ENCODE data around the gene SLC44A2. TPM values are rescaled to one million over a fixed set of nuclear protein-coding genes. Genes with fewer than 3 reads are reported as not detected.

SLC44A2 gene
- total RNA-seq, 2 experiments from 2014 or later: 70.6 to 74.6 TPM

DNA sequence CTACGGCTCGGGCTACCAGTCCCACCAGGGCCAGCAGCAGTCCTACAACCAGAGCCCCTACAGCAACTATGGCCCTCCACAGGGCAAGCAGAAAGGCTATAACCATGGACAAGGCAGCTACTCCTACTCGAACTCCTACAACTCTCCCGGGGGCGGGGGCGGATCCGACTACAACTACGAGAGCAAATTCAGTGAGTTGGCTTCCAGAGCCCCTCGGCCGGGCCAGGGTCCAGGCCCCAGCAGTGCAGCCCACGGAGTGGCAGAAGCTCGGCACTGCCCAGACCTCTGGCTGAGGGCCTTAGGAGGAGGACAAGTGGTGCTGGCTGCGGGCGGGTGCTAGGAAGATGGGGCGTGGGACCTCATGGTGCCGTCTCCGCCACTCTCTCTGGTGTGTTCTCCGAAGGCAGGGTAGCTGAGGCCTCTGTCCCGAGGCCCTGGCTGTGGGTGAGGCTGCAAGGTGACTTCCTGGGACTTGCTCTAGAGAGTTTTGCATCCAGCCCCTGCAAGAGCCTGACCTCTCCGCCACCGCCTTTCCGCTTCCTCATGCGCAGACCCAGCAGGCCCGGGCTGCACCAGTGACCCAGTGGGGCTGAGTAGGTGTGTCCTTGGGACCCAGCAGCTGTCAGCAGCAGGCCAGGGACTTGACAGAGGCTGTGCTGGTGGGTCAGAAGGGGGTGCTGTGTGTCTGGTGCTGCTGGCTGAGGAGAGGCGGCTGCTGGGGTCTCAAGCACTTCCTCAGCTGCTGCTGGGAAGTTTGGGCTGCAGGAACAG lies 62.4 kb downstream of the SLC44A2 start:
- ChIA-PET POLR2A (interaction anchor here (1.3 kb wide), 1 partner anchor 26 kb away, joined by 7 read pairs; no protein-coding TSS in a partner anchor), CTCF (interaction anchor here (0.5 to 3.7 kb wide), 2 partner anchors 12 to 154 kb away, joined by 4 to 20 read pairs; no protein-coding TSS in a partner anchor)

DNA sequence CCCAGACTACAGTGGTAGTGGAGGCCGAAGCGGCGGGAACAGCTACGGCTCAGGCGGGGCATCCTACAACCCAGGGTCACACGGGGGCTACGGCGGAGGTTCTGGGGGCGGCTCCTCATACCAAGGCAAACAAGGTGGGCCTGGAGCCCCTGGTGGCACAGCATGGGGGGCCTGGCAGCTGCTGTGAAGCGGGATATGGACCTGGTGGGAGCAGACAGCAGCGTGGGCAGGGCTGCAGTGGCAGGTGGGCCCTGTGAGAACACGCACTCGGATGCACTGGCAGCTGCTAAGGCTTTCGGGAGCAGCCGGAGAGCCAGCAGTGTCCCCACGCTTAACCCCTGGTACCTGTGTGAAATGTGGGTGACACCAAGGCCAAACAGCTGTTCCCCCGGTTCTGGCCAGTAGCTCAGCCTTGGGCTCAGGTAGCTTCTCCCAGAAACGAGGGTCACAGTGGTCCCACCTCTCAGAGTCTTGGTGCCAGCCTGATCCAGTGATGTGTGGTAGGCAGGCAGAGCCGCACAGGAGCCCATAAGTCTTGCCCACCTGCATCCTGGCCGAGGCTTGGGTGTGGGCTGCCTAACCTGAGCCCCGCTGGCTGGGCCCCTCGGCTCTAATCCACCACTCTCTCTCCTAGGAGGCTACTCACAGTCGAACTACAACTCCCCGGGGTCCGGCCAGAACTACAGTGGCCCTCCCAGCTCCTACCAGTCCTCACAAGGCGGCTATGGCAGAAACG lies 63.4 kb downstream of the SLC44A2 start:
- ChIA-PET CTCF (interaction anchor here (0.5 to 3.7 kb wide), 4 partner anchors 11 to 157 kb away, joined by 3 to 20 read pairs (median 4); partner anchors contain the start of gene QTRT1), POLR2A (interaction anchor here (1.3 kb wide), 1 partner anchor 27 kb away, joined by 7 read pairs; no protein-coding TSS in a partner anchor)

GRCh38 chr19:10690341-10690781 lies 65.0 kb downstream of the SLC44A2 start:
- ChIA-PET POLR2A (interaction anchor here (0.6 kb wide), 1 partner anchor 121 kb away, joined by 3 read pairs; no protein-coding TSS in a partner anchor), CTCF (interaction anchor here (3.7 kb wide), 1 partner anchor 9 kb away, joined by 20 read pairs; no protein-coding TSS in a partner anchor)

DNA sequence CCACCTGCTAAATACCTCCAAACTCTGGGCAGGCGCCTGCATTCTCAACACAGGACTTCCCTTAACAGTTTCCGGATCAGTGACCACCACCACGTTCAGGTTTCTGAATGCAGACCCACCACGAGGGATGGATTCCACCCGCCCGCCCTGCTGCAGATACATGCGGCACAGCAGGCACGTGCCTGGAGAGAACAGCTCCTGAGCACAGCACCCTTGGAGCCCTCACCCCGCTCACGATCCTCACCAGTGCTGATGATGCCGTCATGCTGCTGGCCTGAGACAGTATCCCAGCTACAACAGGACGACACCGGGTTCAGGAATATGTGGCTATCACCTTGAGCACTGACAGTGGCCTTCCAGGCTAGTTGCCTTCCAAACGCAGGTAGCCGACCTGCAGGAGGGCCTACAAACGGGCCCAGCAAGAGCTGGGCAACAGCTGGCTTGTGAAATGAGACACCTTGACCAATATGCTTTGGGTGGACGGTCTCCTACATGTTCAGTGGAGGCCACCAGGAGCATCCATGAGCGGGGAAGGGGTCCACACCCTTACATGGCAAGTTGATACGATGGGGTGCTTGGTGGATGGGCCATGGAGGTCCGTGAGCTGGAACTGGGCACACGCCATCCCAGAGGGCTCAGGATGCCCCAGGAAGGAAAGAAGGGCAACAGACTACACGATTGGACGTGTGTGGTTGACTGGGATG lies 66.0 kb downstream of the SLC44A2 start:
- CTCF ChIA-PET: interaction anchor here (0.6 to 2.2 kb wide), 3 partner anchors 26 to 47 kb away, joined by 4 to 6 read pairs (median 4); partner anchors contain the start of gene DNM2
- POLR2A ChIA-PET: interaction anchor here (0.5 kb wide), 1 partner anchor 252 kb away, joined by 3 read pairs; no protein-coding TSS in a partner anchor

DNA sequence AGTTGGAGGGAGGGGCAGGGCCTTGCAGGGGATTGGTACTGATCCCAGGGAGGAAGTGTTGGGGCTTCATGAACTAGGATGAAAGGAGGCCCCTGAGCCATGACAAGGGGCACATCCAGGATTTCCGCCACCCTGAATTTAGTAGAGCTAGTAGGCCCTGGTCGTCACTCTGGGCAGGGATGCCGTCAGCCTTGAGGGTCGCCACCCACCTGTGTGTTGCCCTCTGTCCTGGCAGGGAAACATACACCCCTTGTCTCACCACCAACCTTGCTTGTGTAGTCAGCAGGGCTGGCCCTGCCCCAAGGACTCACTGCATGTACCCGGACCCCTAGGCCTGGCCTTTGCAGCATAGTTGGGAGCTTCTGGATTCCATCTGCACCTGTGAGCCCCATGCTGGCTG lies 66.5 kb downstream of the SLC44A2 start:
- ChIA-PET CTCF (interaction anchor here (0.6 to 2.2 kb wide), 5 partner anchors 20 to 124 kb away, joined by 3 to 6 read pairs (median 4); partner anchors contain the start of gene DNM2), POLR2A (no interaction called here)

DNA sequence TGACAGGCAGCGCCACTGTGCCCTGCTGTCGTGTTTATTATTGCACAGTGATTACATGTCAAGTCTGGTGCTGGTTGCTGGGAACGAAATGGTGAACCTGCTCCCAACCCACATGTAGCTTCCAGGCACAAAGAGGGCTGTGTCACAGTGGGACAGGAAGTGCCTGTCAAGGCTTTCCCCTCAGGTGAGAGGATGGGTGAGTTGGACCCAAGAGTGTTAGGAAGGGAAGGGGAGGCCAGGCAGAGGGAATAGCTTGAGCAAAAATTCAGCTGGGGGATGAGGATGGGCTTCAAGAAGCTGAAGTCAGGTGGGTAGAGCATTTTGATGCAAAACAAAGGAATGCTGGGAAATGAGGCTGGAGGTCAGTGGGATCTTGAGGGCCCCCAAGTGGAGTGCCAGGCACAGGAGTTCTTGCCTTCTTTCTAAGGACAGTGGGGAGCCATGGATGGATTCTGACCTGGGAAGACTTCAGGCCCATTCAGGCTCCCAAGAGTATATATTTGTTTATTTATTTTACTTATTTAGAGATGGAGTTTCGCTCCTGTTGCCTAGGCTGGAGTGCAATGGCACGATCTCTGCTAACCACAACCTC lies 67.4 kb downstream of the SLC44A2 start:
- ChIA-PET CTCF (interaction anchor here (0.7 to 2.2 kb wide), 4 partner anchors 20 to 125 kb away, joined by 3 to 6 read pairs (median 3); partner anchors contain the start of gene DNM2), POLR2A (interaction anchor here (0.6 to 1.1 kb wide), 4 partner anchors 9 to 106 kb away, joined by 3 to 5 read pairs (median 3); no protein-coding TSS in a partner anchor)

Other genes with a start within 250 kb of the SLC44A2 start
- gene TYK2, start 245.0 kb upstream of the SLC44A2 start, total RNA-seq: 100 to 1,000 TPM; 191 to 199 TPM
- 100 to 1,000 TPM; 294 TPM for gene CDC37, start 222.0 kb upstream of the SLC44A2 start, total RNA-seq
- 10 to 100 TPM; 30.3 to 31.2 TPM for gene PDE4A, start 205.0 kb upstream of the SLC44A2 start, total RNA-seq
- 10 to 100 TPM; 90.6 to 94.8 TPM for gene KEAP1, start 122.2 kb upstream of the SLC44A2 start, total RNA-seq
- gene S1PR5, start 108.1 kb upstream of the SLC44A2 start, total RNA-seq: 1 to 10 TPM in 1 of 2 experiments, under 1 TPM in 1; 0.46 to 1.1 TPM
- 10 to 100 TPM; 34.5 to 36.8 TPM for gene ATG4D, start 81.6 kb upstream of the SLC44A2 start, total RNA-seq
- gene KRI1, start 59.5 kb upstream of the SLC44A2 start, total RNA-seq: 10 to 100 TPM; 73.3 to 75.3 TPM
- 10 to 100 TPM; 35.0 to 35.9 TPM for gene CDKN2D, start 56.6 kb upstream of the SLC44A2 start, total RNA-seq
- gene AP1M2, start 38.2 kb upstream of the SLC44A2 start, total RNA-seq: not detected
- gene ILF3, start 28.8 kb downstream of the SLC44A2 start, total RNA-seq: 100 to 1,000 TPM; 476 to 479 TPM
- gene QTRT1, start 75.9 kb downstream of the SLC44A2 start, total RNA-seq: 10 to 100 TPM; 69.9 to 72.7 TPM
- 100 to 1,000 TPM; 144 to 150 TPM for gene DNM2, start 92.5 kb downstream of the SLC44A2 start, total RNA-seq
- gene TMED1, start 210.7 kb downstream of the SLC44A2 start, total RNA-seq: 10 to 100 TPM; 13.4 to 14.2 TPM
- under 1 TPM; 0.44 to 0.48 TPM for gene C19orf38, start 222.9 kb downstream of the SLC44A2 start, total RNA-seq
- 10 to 100 TPM; 83.6 to 85.1 TPM for gene CARM1, start 246.0 kb downstream of the SLC44A2 start, total RNA-seq

Measured in activated CD8-positive, alpha-beta memory T cell treated with anti-CD3 and anti-CD28 coated beads for 36 hours (primary cell).